K562 (cell line): ENCODE data around the gene MAP3K20. TPM values are rescaled to one million over a fixed set of nuclear protein-coding genes. Genes with fewer than 3 reads are reported as not detected.
A peak's percentile ranks its signal among the peaks of the same experiment; 100 is the strongest.

Experiments used
- ATAC-seq: fragments of 200-7000 bp; cut with Tn5 transposase; 3 replicates; pipeline ENCODE4 v1.9.1; 2020; ENCODE audit warnings: moderate library complexity
- BruUV-seq: library from RNA; stranded (reverse); fragments of 400-500 nt; replicated peaks from 2 replicates; lab custom pipeline; 2021; lab: Mats Ljungman, UMichigan
- CTCF ChIA-PET: fragments of 300-600 bp; formaldehyde crosslinking; extraction: SDS; loops from one replicate; lab custom pipeline; 2021; ENCODE audit warnings: low intra/inter-chr PET ratio; lab: Yijun Ruan, JAX
- POLR2A ChIA-PET: fragments of 300-600, 350-650 bp; sonication (Branson Sonifier 250); formaldehyde crosslinking; extraction: SDS; loops from one replicate; lab custom pipeline; 2021; ENCODE audit warnings: antibody characterized with exemption, inconsistent platforms; lab: Yijun Ruan, JAX
- DNase-seq, 4 experiments: peaks; one replicate each; pipeline versions ENCODE4 v3.0.0 to v3.0.0-alpha.2; 2011 to 2018; ENCODE audit warnings: low spot score in 3 of 4, mixed read lengths in 3 of 4; ENCODE audit errors: extremely low read depth in 1 of 4
- FAIRE-seq: peaks from 2 replicates; lab custom pipeline; 2011; peaks lifted over from hg19 to GRCh38; lab: Jason Lieb, UNC
- H2AFZ ChIP-seq: 2 replicates; pipeline ENCODE4 v1.6.0; 2011; ENCODE audit warnings: low read depth, low read length, control low read depth, inconsistent platforms
- H3K27ac ChIP-seq: fragments of 200-600 bp; 3 replicates; pipeline ENCODE4 v1.8.0; 2011; ENCODE audit warnings: low read depth, mild to moderate bottlenecking, control low read depth, inconsistent platforms, low read length, moderate library complexity, mixed read lengths; ENCODE audit errors: extremely low read depth
- H3K27me3 ChIP-seq, 2 experiments: fragments of 300-600 bp in 1 of 2; 2 replicates in 1 of 2; 3 replicates in 1 of 2; pipeline versions ENCODE4 v1.6.0 to v1.8.0; 2011; ENCODE audit warnings: inconsistent platforms in 2 of 2, low read length in 2 of 2, mild to moderate bottlenecking in 1 of 2, mixed read lengths in 1 of 2, moderate library complexity in 1 of 2; ENCODE audit not compliant: control insufficient read depth in 2 of 2, insufficient read depth in 2 of 2
- H3K36me3 ChIP-seq: fragments of 300-600 bp; 3 replicates; pipeline ENCODE4 v1.8.0; 2011; ENCODE audit warnings: mild to moderate bottlenecking, low read length, inconsistent platforms; ENCODE audit not compliant: control insufficient read depth, insufficient read depth
- H3K4me1 ChIP-seq, 2 experiments: fragments of 200-600 bp in 1 of 2; replicated peaks in 1 of 2; 2 replicates in 1 of 2; 3 replicates in 1 of 2; pipeline versions ENCODE4 v1.5.1 to v1.8.0; 2011; ENCODE audit warnings: inconsistent platforms in 2 of 2, low read length in 2 of 2, mild to moderate bottlenecking in 1 of 2, mixed read lengths in 1 of 2, moderate library complexity in 1 of 2; ENCODE audit not compliant: control insufficient read depth in 2 of 2, insufficient read depth in 2 of 2
- H3K4me2 ChIP-seq: 2 replicates; pipeline ENCODE4 v1.6.1; 2011; ENCODE audit warnings: low read length, control low read depth, inconsistent platforms, mixed read lengths; ENCODE audit not compliant: insufficient read depth
- H3K4me3 ChIP-seq: fragments of 200-600 bp; sonication (generic), shearing (Covaris generic); 2 replicates; pipeline ENCODE4 v1.5.1; 2016; ENCODE audit warnings: control low read depth, inconsistent platforms
- H3K79me2 ChIP-seq: fragments of 200-600 bp; 3 replicates; pipeline ENCODE4 v1.8.0; 2011; ENCODE audit warnings: low read length, inconsistent platforms; ENCODE audit not compliant: control insufficient read depth, insufficient read depth
- H3K9ac ChIP-seq, 2 experiments: 2 replicates each; pipeline versions ENCODE4 v1.6.0 to v1.6.1; 2011; ENCODE audit warnings: low read depth in 2 of 2, low read length in 2 of 2, control low read depth in 1 of 2, inconsistent platforms in 1 of 2, mild to moderate bottlenecking in 1 of 2, mixed read lengths in 1 of 2; ENCODE audit not compliant: insufficient read depth in 1 of 2
- H3K9me1 ChIP-seq: one replicate; pipeline ENCODE4 v1.6.0; 2011; ENCODE audit warnings: inconsistent platforms, mild to moderate bottlenecking, low read length, moderate library complexity; ENCODE audit not compliant: control insufficient read depth, insufficient read depth
- H3K9me3 ChIP-seq: replicated peaks from 2 replicates; pipeline ENCODE4 v1.5.1; 2011; ENCODE audit warnings: low read depth, low read length, inconsistent platforms; ENCODE audit not compliant: control insufficient read depth, insufficient read depth
- H4K20me1 ChIP-seq: replicated peaks from 2 replicates; pipeline ENCODE4 v1.6.1; 2011; ENCODE audit warnings: low read length, inconsistent platforms, mixed read lengths; ENCODE audit not compliant: control insufficient read depth, insufficient read depth
- CBFB ChIP-seq: sonication (generic); formaldehyde crosslinking; IDR thresholded peaks from 2 replicates; pipeline ENCODE4 v1.4.0; 2020; ENCODE audit warnings: mild to moderate bottlenecking, missing genetic modification reagents
- CEBPG ChIP-seq, 3 experiments: fragments of 200-800 bp in 1 of 3; sonication (Bioruptor generic) in 1 of 3; sonication (generic) in 1 of 3; formaldehyde crosslinking in 1 of 3; IDR thresholded peaks in 2 of 3; conservative IDR thresholded peaks in 1 of 3; 2 replicates each; pipeline versions ENCODE4 v1.6.1 to v1.8.0; 2016 to 2022; ENCODE audit warnings: missing compliant biosample characterization in 2 of 3, missing genetic modification characterization in 2 of 3, mild to moderate bottlenecking in 1 of 3, missing genetic modification reagents in 1 of 3
- ETV1 ChIP-seq: fragments of 450-650 bp; conservative IDR thresholded peaks from 2 replicates; pipeline ENCODE4 v1.6.1; 2016; ENCODE audit warnings: missing genetic modification characterization, control low read depth, low read depth, missing compliant biosample characterization
- FOSL1 ChIP-seq: fragments of 200-800 bp; sonication (Bioruptor generic); conservative IDR thresholded peaks from 2 replicates; pipeline ENCODE4 v1.6.1; 2016; ENCODE audit warnings: missing genetic modification characterization, missing compliant biosample characterization
- MEIS2 ChIP-seq: fragments of 450-650 bp; IDR thresholded peaks from 2 replicates; pipeline ENCODE4 v1.6.1; 2014; ENCODE audit warnings: mild to moderate bottlenecking; ENCODE audit not compliant: partially characterized antibody
- PKNOX1 ChIP-seq: fragments of 450-650 bp; IDR thresholded peaks from 2 replicates; pipeline ENCODE4 v1.6.1; 2016
- POLR2G ChIP-seq: fragments of 200-400 bp; formaldehyde crosslinking; IDR thresholded peaks from 2 replicates; pipeline ENCODE4 v1.6.1; 2017; ENCODE audit warnings: low read depth, mild to moderate bottlenecking, antibody characterized with exemption, low read length, moderate library complexity
- PRPF4 ChIP-seq: fragments of 200-400 bp; formaldehyde crosslinking; IDR thresholded peaks from one replicate; pipeline ENCODE4 v1.6.1; 2017; ENCODE audit warnings: low read length, low read depth, mild to moderate bottlenecking; ENCODE audit not compliant: insufficient read depth, poor library complexity, severe bottlenecking
- SIX5 ChIP-seq, 2 experiments: IDR thresholded peaks; 2 replicates each; pipeline ENCODE4 v1.6.1; 2011; ENCODE audit warnings: low read length in 2 of 2, borderline replicate concordance in 1 of 2, low read depth in 1 of 2, mild to moderate bottlenecking in 1 of 2, moderate library complexity in 1 of 2; ENCODE audit not compliant: insufficient read depth in 1 of 2
- SRSF9 ChIP-seq: fragments of 200-400 bp; formaldehyde crosslinking; IDR thresholded peaks from 2 replicates; pipeline ENCODE4 v1.6.1; 2017; ENCODE audit warnings: low read depth, low read length, borderline replicate concordance
- ZNF592 ChIP-seq: fragments of 450-650 bp; IDR thresholded peaks from 2 replicates; pipeline ENCODE4 v1.6.1; 2017; ENCODE audit warnings: antibody characterized with exemption, mild to moderate bottlenecking
- WGBS: fragments of 100-300 bp; shearing (Covaris generic); methylation state at CpG from one replicate; pipeline ENCODE4 v1.1.6; 2016; ENCODE audit warnings: low coverage, mixed read lengths; ENCODE audit not compliant: insufficient coverage; ENCODE audit errors: missing lambda C conversion rate; 5-methylcytosine and 5-hydroxymethylcytosine counted together
- in situ Hi-C: fragments of 300-500 bp; cut with MboI; formaldehyde crosslinking; loops from 4 replicates; pipeline ENCODE4 v1.15.0; 2018; ENCODE audit warnings: inconsistent platforms, mixed read lengths
- intact Hi-C: fragments of 100-400 bp; cut with micrococcal nuclease; formaldehyde crosslinking; loops from 2 replicates; pipeline ENCODE4 v1.14.2; 2022
- polyA plus RNA-seq, 8 experiments: library from polyadenylated mRNA; depleted of rRNA in 4 of 8; stranded (reverse) in 5 of 8; unstranded in 3 of 8; fragments of >200 nt; fragmentation: Nextera tagmentation in 2 of 8; fragmentation: Illumina TruSeq in 1 of 8; extraction: Ambion mirVana in 2 of 8; extraction: Trizol in 1 of 8; gene quantifications; 2 replicates each; pipeline versions ENCODE4 v1.2.1 to v1.2.3, GENCODE V29; 2011 to 2014; ENCODE audit warnings: inconsistent platforms in 1 of 8, missing spikeins in 1 of 8
- total RNA-seq, 7 experiments: library from RNA; depleted of rRNA in 6 of 7; stranded (reverse); fragments of >200 nt in 6 of 7; fragmentation: Illumina TruSeq in 2 of 7; extraction: Trizol in 2 of 7; gene quantifications; 2 replicates each; pipeline versions ENCODE4 v1.2.1 to v1.2.3, GENCODE V29; 2011 to 2021; ENCODE audit warnings: low replicate concordance in 1 of 7

MAP3K20 gene
- total and polyA plus RNA-seq, 9 of the 15 experiments (the other 6 are each of a cell fraction or from before 2014, with no cell fraction given): 9.8 to 34.2 (median 27.3) TPM

- TF ChIP-seq CEBPG (CRISPR knock-in tag; IDR thresholded peaks at IDR 0.05) (no peak), CEBPG (tag; conservative IDR thresholded peaks at IDR 0.05 in 1 of 2, IDR thresholded peaks at IDR 0.05 in 1 of 2) (peak; percentile 26 to 47; a peak in 3 of 4 replicates), ZNF592 (no peak), PKNOX1 (peak; percentile 66; the same call in 1 of the 2 replicates), SRSF9 (no peak), ETV1 (tag) (no peak), FOSL1 (tag) (no peak), SIX5 (IDR thresholded peaks at IDR 0.05; ENCODE audit: borderline replicate concordance in 1 of 2, insufficient read depth in 1 of 2, low read depth in 1 of 2, low read length in 2 of 2) (no peak), MEIS2 (peak; percentile 8), CBFB (CRISPR knock-in tag) (no peak), PRPF4 (no peak), POLR2G (no peak)
- TF ChIP-seq, all 486 proteins: peak for 3
- no peaks in the 10 kb centered on the region for H3K36me3 ChIP-seq
- DNase-seq (no peak), ATAC-seq (no peak), FAIRE-seq (no peak)
- no peak overlapping the region for H2AFZ ChIP-seq
- no peak overlapping the region for H3K9ac ChIP-seq
- no peak overlapping the region for H3K4me2 ChIP-seq
- H3K9me3 ChIP-seq: no peaks in the 10 kb centered on the region
- in situ Hi-C loops (no loop called here), intact Hi-C loops (no loop called here)
- no peaks in the 10 kb centered on the region for H4K20me1 ChIP-seq
- no peaks in the 10 kb centered on the region for H3K9me1 ChIP-seq
- H3K79me2 ChIP-seq: no peaks in the 10 kb centered on the region
- CTCF ChIA-PET: no interaction called here
- no peak overlapping the region for H3K27ac ChIP-seq
- WGBS: 2% methylated on average over 7 of the region's 7 CpGs
- no peaks in the 10 kb centered on the region for H3K4me1 ChIP-seq
- H3K27me3 ChIP-seq: peaks cover 26 to 33% of the 10 kb centered on the region in 2 experiments
- no peak overlapping the region for H3K4me3 ChIP-seq
- POLR2A ChIA-PET: interaction anchor here (0.6 kb wide), 1 partner anchor 9 kb away, joined by 3 read pairs; no protein-coding TSS in a partner anchor
- no TSS peak for BruUV-seq
Measured at GRCh38 chr2:173051463-173052215, 24.0 kb upstream of the MAP3K20 start.
